GM23338 (cell line): ENCODE results near the gene ANKRD50. TPM values are rescaled to one million over a fixed set of nuclear protein-coding genes. Genes with fewer than 3 reads are reported as not detected.

Experiments
- ATAC-seq: fragments of 200-7000 bp; cut with Tn5 transposase; 3 replicates; pipeline ENCODE4 v1.9.1; 2020
- DNase-seq: peaks from one replicate; pipeline ENCODE4 v3.0.0-alpha.2; 2015; ENCODE audit warnings: low spot score
- H2AFZ ChIP-seq: fragments of 200-600 bp; sonication (generic); 2 replicates; pipeline ENCODE4 v1.8.0; 2016; ENCODE audit warnings: antibody characterized with exemption, mild to moderate bottlenecking, moderate library complexity
- H3F3A ChIP-seq: fragments of 200-600 bp; sonication (generic); replicated peaks from 2 replicates; pipeline ENCODE4 v1.8.0; 2017; ENCODE audit warnings: antibody characterized with exemption, mixed run types, low read depth
- H3K27ac ChIP-seq: fragments of 200-600 bp; sonication (generic); 2 replicates; pipeline ENCODE4 v1.6.1; 2016; ENCODE audit warnings: low read depth
- H3K27me3 ChIP-seq: fragments of 200-600 bp; sonication (generic); 2 replicates; pipeline ENCODE4 v1.8.0; 2016; ENCODE audit warnings: mild to moderate bottlenecking, mixed run types, moderate library complexity; ENCODE audit not compliant: insufficient read depth
- H3K36me3 ChIP-seq: fragments of 200-600 bp; sonication (generic); 2 replicates; pipeline ENCODE4 v1.8.0; 2016; ENCODE audit warnings: mild to moderate bottlenecking; ENCODE audit not compliant: insufficient read depth
- H3K4me1 ChIP-seq: fragments of 200-600 bp; sonication (generic); 2 replicates; pipeline ENCODE4 v1.8.0; 2016; ENCODE audit warnings: mild to moderate bottlenecking, moderate library complexity; ENCODE audit not compliant: insufficient read depth
- H3K4me2 ChIP-seq: fragments of 200-600 bp; sonication (generic); 2 replicates; pipeline ENCODE4 v1.7.1; 2017; ENCODE audit warnings: mixed run types
- H3K4me3 ChIP-seq: fragments of 200-600 bp; sonication (generic); 2 replicates; pipeline ENCODE4 v1.6.1; 2016; ENCODE audit warnings: mixed run types
- H3K79me2 ChIP-seq: fragments of 200-600 bp; sonication (generic); replicated peaks from 2 replicates; pipeline ENCODE4 v1.8.0; 2017; ENCODE audit warnings: mild to moderate bottlenecking; ENCODE audit not compliant: insufficient read depth
- H3K9me2 ChIP-seq: fragments of 200-600 bp; sonication (generic); 2 replicates; pipeline ENCODE4 v1.8.0; 2017; ENCODE audit not compliant: insufficient read depth
- H4K20me1 ChIP-seq: fragments of 200-600 bp; sonication (generic); replicated peaks from 2 replicates; pipeline ENCODE4 v1.8.0; 2017; ENCODE audit warnings: mild to moderate bottlenecking; ENCODE audit not compliant: insufficient read depth
- H3K27ac Mint-ChIP-seq: 2 replicates; pipeline ENCODE4 v1.8.0; 2020; ENCODE audit warnings: inconsistent platforms, mild to moderate bottlenecking, moderate library complexity, mixed read lengths
- H3K27me3 Mint-ChIP-seq: 3 replicates; pipeline ENCODE4 v1.8.0; 2022; ENCODE audit warnings: low read depth, mild to moderate bottlenecking, moderate library complexity, mixed read lengths, inconsistent platforms; ENCODE audit not compliant: insufficient read depth, poor library complexity
- H3K36me3 Mint-ChIP-seq: 3 replicates; pipeline ENCODE4 v1.8.0; 2021; ENCODE audit warnings: low read depth, mild to moderate bottlenecking, inconsistent platforms, moderate library complexity, mixed read lengths
- H3K4me1 Mint-ChIP-seq: 3 replicates; pipeline ENCODE4 v1.8.0; 2020; ENCODE audit warnings: mild to moderate bottlenecking, inconsistent platforms, mixed read lengths
- H3K4me3 Mint-ChIP-seq: 3 replicates; pipeline ENCODE4 v1.8.0; 2021; ENCODE audit warnings: moderate library complexity, mild to moderate bottlenecking, inconsistent platforms, mixed read lengths
- H3K9me3 Mint-ChIP-seq: 3 replicates; pipeline ENCODE4 v1.8.0; 2020; ENCODE audit warnings: moderate library complexity, mild to moderate bottlenecking, inconsistent platforms, mixed read lengths
- EZH2 ChIP-seq: fragments of 200-600 bp; sonication (generic); IDR thresholded peaks from one replicate; pipeline ENCODE4 v1.8.0; 2017; ENCODE audit warnings: antibody characterized with exemption, mild to moderate bottlenecking, low read depth; ENCODE audit not compliant: unreplicated experiment
- JUNB ChIP-seq: IDR thresholded peaks from one replicate; pipeline ENCODE4 v1.6.1; 2016; ENCODE audit warnings: antibody characterized with exemption; ENCODE audit not compliant: unreplicated experiment
- POLR2AphosphoS5 ChIP-seq: IDR thresholded peaks from 2 replicates; pipeline ENCODE4 v1.6.1; 2016; ENCODE audit warnings: antibody characterized with exemption, low read depth
- polyA plus RNA-seq: library from polyadenylated mRNA; unstranded; fragments of >200 nt; fragmentation: Nextera tagmentation; extraction: Ambion mirVana; gene quantifications from 2 replicates; pipeline ENCODE4 v1.2.1, GENCODE V29; 2016
- total RNA-seq: library from RNA; depleted of rRNA; stranded (reverse); fragments of >200 nt; shearing (Covaris generic); gene quantifications from 2 replicates; pipeline ENCODE4 v1.2.3, GENCODE V29; 2014
- TF ChIP-seq, protein P1 (sequence below): IDR thresholded peaks from one replicate; pipeline ENCODE4 v1.6.1; 2018; ENCODE audit warnings: antibody characterized with exemption; ENCODE audit not compliant: unreplicated experiment
- TF ChIP-seq, protein P2 (sequence below): IDR thresholded peaks from 2 replicates; pipeline ENCODE4 v1.6.1; 2016; ENCODE audit warnings: antibody characterized with exemption

Gene ANKRD50
- total and polyA plus RNA-seq, 2 experiments from 2014 or later: 5.9 to 27.6 TPM

DNA sequence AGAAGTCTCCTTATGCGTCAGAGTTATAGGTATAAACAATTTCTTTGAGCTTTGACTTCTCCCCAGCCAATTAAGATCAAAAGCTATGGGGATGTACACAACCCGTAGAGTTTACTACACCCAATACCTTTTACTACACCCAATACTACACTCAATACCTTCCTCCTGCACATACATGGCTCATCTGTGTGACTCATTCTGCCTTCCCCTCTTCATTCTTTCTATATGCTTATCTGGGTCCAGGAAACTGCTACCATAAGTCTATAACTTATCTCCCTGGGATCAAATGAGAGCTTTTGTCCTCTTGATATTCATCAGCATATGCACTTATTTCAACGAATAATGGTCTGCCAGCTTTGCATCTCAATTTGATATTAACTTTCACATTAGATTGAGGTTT is 28.2 kb downstream of the ANKRD50 start:
- Histone ChIP-seq H3K4me1 (peaks cover 24% of the 10 kb centered on the region), H4K20me1 (peaks cover 7% of the 10 kb centered on the region; the same call in 1 of the 2 replicates), H2AFZ (no peak overlapping the region), H3K79me2 (peaks cover 93% of the 10 kb centered on the region), H3K4me2 (no peak overlapping the region), H3K36me3 (no peaks in the 10 kb centered on the region), H3K9me2 (no peaks in the 10 kb centered on the region; the same call in 1 of the 2 replicates), H3K27ac (no peak overlapping the region), H3F3A (no peaks in the 10 kb centered on the region), H3K27me3 (no peaks in the 10 kb centered on the region), H3K4me3 (no peak overlapping the region)
- peaks cover 40% of the 10 kb centered on the region for H3K4me1 Mint-ChIP-seq
- H3K4me3 Mint-ChIP-seq: no peak overlapping the region
- no peak for ATAC-seq
- H3K36me3 Mint-ChIP-seq: peaks cover 31% of the 10 kb centered on the region
- H3K27ac Mint-ChIP-seq: no peak overlapping the region
- no peaks in the 10 kb centered on the region for H3K9me3 Mint-ChIP-seq
- TF ChIP-seq, protein P1, sequence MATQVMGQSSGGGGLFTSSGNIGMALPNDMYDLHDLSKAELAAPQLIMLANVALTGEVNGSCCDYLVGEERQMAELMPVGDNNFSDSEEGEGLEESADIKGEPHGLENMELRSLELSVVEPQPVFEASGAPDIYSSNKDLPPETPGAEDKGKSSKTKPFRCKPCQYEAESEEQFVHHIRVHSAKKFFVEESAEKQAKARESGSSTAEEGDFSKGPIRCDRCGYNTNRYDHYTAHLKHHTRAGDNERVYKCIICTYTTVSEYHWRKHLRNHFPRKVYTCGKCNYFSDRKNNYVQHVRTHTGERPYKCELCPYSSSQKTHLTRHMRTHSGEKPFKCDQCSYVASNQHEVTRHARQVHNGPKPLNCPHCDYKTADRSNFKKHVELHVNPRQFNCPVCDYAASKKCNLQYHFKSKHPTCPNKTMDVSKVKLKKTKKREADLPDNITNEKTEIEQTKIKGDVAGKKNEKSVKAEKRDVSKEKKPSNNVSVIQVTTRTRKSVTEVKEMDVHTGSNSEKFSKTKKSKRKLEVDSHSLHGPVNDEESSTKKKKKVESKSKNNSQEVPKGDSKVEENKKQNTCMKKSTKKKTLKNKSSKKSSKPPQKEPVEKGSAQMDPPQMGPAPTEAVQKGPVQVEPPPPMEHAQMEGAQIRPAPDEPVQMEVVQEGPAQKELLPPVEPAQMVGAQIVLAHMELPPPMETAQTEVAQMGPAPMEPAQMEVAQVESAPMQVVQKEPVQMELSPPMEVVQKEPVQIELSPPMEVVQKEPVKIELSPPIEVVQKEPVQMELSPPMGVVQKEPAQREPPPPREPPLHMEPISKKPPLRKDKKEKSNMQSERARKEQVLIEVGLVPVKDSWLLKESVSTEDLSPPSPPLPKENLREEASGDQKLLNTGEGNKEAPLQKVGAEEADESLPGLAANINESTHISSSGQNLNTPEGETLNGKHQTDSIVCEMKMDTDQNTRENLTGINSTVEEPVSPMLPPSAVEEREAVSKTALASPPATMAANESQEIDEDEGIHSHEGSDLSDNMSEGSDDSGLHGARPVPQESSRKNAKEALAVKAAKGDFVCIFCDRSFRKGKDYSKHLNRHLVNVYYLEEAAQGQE: no peak
- no peak for TF ChIP-seq JUNB
- TF ChIP-seq, protein P2, sequence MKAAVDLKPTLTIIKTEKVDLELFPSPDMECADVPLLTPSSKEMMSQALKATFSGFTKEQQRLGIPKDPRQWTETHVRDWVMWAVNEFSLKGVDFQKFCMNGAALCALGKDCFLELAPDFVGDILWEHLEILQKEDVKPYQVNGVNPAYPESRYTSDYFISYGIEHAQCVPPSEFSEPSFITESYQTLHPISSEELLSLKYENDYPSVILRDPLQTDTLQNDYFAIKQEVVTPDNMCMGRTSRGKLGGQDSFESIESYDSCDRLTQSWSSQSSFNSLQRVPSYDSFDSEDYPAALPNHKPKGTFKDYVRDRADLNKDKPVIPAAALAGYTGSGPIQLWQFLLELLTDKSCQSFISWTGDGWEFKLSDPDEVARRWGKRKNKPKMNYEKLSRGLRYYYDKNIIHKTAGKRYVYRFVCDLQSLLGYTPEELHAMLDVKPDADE: no peak
- H3K27me3 Mint-ChIP-seq: peaks cover 1% of the 10 kb centered on the region
- no peak for DNase-seq

DNA sequence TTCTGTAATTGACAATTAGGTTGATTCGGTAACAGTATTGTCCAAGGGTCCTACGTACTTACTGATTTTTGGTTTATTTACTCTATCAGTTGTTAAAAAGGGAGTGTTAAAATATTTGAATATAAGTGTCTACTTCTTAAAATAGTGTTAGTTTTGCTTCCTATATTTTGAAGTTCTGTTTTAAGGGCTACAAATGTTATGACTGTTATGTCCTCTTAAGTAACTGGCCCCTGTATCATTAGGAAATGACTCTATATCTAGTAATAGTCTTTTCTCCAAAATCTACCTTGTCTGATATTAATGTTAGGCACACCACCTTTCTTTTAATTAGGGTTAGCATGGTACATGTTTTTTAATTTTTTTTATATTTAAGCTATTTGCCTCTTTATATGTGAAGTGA is 30.1 kb downstream of the ANKRD50 start:
- H3K4me3 ChIP-seq: no peak overlapping the region
- H3K4me1 ChIP-seq: peaks cover 29% of the 10 kb centered on the region
- no peak overlapping the region for H2AFZ ChIP-seq
- H4K20me1 ChIP-seq: peaks cover 7% of the 10 kb centered on the region; the same call in 1 of the 2 replicates
- Mint-ChIP-seq H3K4me1 (peaks cover 38% of the 10 kb centered on the region), H3K4me3 (no peak overlapping the region), H3K27ac (no peak overlapping the region), H3K9me3 (no peaks in the 10 kb centered on the region), H3K36me3 (peaks cover 14% of the 10 kb centered on the region), H3K27me3 (peaks cover 1% of the 10 kb centered on the region)
- H3K27me3 ChIP-seq: no peaks in the 10 kb centered on the region
- H3K79me2 ChIP-seq: peaks cover 92% of the 10 kb centered on the region
- TF ChIP-seq POLR2AphosphoS5 (no peak), JUNB (no peak), EZH2 (no peak)
- TF ChIP-seq, protein P2: no peak
- H3K4me2 ChIP-seq: no peak overlapping the region
- ATAC-seq: no peak
- H3K27ac ChIP-seq: no peak overlapping the region
- no peak for DNase-seq
- H3K36me3 ChIP-seq: no peaks in the 10 kb centered on the region; the same call in 1 of the 2 replicates
- no peaks in the 10 kb centered on the region for H3K9me2 ChIP-seq
- no peaks in the 10 kb centered on the region for H3F3A ChIP-seq
